ENCODE results near the gene FMNL3. TPM values are rescaled to one million over a fixed set of nuclear protein-coding genes. Genes with fewer than 3 reads are reported as not detected.

Gene FMNL3
- total and polyA plus RNA-seq, 4 donors = 0.72 to 4.5 (median 2.6) TPM

GRCh38 chr12:49696723-49697122 is 10.5 kb downstream of the FMNL3 start:
- no peak overlapping the region for H3K4me3 ChIP-seq (ENCODE audit: low read depth in 1 of 3, low read length in 3 of 3)
- TF ChIP-seq FOXA1 (IDR thresholded peaks at IDR 0.05) = no peak
- no peak for TF ChIP-seq EGR1 (IDR thresholded peaks at IDR 0.05; ENCODE audit: low read depth in 2 of 2)
- TF ChIP-seq REST (IDR thresholded peaks at IDR 0.05) = no peak
- no peak for TF ChIP-seq GABPA (IDR thresholded peaks at IDR 0.05 in 1 of 2, conservative IDR thresholded peaks at IDR 0.05 in 1 of 2)
- no peak for TF ChIP-seq CTCF (IDR thresholded peaks at IDR 0.05; ENCODE audit: low read depth, low read length, missing input control)
- no peak for TF ChIP-seq ZBTB33 (IDR thresholded peaks at IDR 0.05)
- TF ChIP-seq RAD21 (IDR thresholded peaks at IDR 0.05) = no peak
- TF ChIP-seq JUND (IDR thresholded peaks at IDR 0.05) = no peak
- no peak for TF ChIP-seq HNF4G (IDR thresholded peaks at IDR 0.05)
- TF ChIP-seq ATF3 (IDR thresholded peaks at IDR 0.05) = no peak
- TF ChIP-seq RXRA (IDR thresholded peaks at IDR 0.05) = no peak
- no peak for TF ChIP-seq NR2F2 (IDR thresholded peaks at IDR 0.05)
- TF ChIP-seq MAX (IDR thresholded peaks at IDR 0.05) = no peak
- no peak for TF ChIP-seq HNF4A (conservative IDR thresholded peaks at IDR 0.05)
- TF ChIP-seq SP1 (IDR thresholded peaks at IDR 0.05) = no peak
- no peak for TF ChIP-seq FOXA2 (IDR thresholded peaks at IDR 0.05)
- no peak for TF ChIP-seq TAF1 (conservative IDR thresholded peaks at IDR 0.05)
- TF ChIP-seq YY1 (IDR thresholded peaks at IDR 0.05) = no peak
- peaks cover 0 to 8% (median 3%) of the 10 kb centered on the region in 4 donors for H3K4me1 ChIP-seq (ENCODE audit: control insufficient read depth in 4 of 4, insufficient read depth in 4 of 4, low read length in 3 of 4)
- no peaks in the 10 kb centered on the region for H3K9me3 ChIP-seq (ENCODE audit: control insufficient read depth in 4 of 4, low read length in 3 of 4)
- no peak for DNase-seq (ENCODE audit: low spot score)
- no peak overlapping the region for H3K9ac ChIP-seq (ENCODE audit: low read depth in 1 of 2, low read length in 2 of 2)
- no peaks in the 10 kb centered on the region for H3K36me3 ChIP-seq (ENCODE audit: control insufficient read depth in 4 of 4, insufficient read depth in 3 of 4, low read depth in 1 of 4, low read length in 3 of 4)
- H3K27ac ChIP-seq (ENCODE audit: low read depth in 1 of 2, low read length in 2 of 2) = no peak overlapping the region
- no peaks in the 10 kb centered on the region for H3K27me3 ChIP-seq (ENCODE audit: control insufficient read depth in 4 of 4, insufficient read depth in 4 of 4, low read length in 3 of 4)

Data from liver (tissue), 9 donors.